ENCODE measurements around the gene PFKFB2.

GRCh38 chr1:207019661-207020060, 33.4 kb upstream of the PFKFB2 start:
- TF ChIP-seq POLR2A (IDR thresholded peaks at IDR 0.05) (no peak), CTCF (IDR thresholded peaks at IDR 0.05) (no peak)
